Measurements from ENCODE around the gene RAD1. TPM values are rescaled to one million over a fixed set of nuclear protein-coding genes. Genes with fewer than 3 reads are reported as not detected.

RAD1 gene
- total RNA-seq, 1 donor from 2014 or later = 45.7 TPM

- Mint-ChIP-seq H3K27ac (no peak overlapping the region), H3K27me3 (ENCODE audit: insufficient read depth) (no peaks in the 10 kb centered on the region), H3K4me3 (no peak overlapping the region), H3K36me3 (ENCODE audit: low read depth) (peaks cover 5% of the 10 kb centered on the region), H3K4me1 (ENCODE audit: low read depth) (no peaks in the 10 kb centered on the region), H3K9me3 (no peaks in the 10 kb centered on the region)
- intact Hi-C loops (cut with micrococcal nuclease) = no loop called here
- DNase-seq (ENCODE audit: low spot score) = no peak
Observed at GRCh38 chr5:34903260-34903659, 12.0 kb downstream of the RAD1 start.

GRCh38 chr5:34900652-34901051, 14.7 kb downstream of the RAD1 start:
- Mint-ChIP-seq H3K36me3 (ENCODE audit: low read depth) (peaks cover 5% of the 10 kb centered on the region), H3K4me3 (no peak overlapping the region), H3K27me3 (ENCODE audit: insufficient read depth) (no peaks in the 10 kb centered on the region), H3K4me1 (ENCODE audit: low read depth) (no peaks in the 10 kb centered on the region), H3K27ac (no peak overlapping the region), H3K9me3 (no peaks in the 10 kb centered on the region)
- intact Hi-C loops (cut with micrococcal nuclease) = no loop called here
- DNase-seq (ENCODE audit: low spot score) = no peak

- Mint-ChIP-seq H3K27ac (no peak overlapping the region), H3K36me3 (ENCODE audit: low read depth) (peaks cover 2% of the 10 kb centered on the region), H3K9me3 (no peaks in the 10 kb centered on the region), H3K4me1 (ENCODE audit: low read depth) (no peaks in the 10 kb centered on the region), H3K27me3 (ENCODE audit: insufficient read depth) (no peaks in the 10 kb centered on the region), H3K4me3 (no peak overlapping the region)
- no peak for DNase-seq (ENCODE audit: low spot score)
- intact Hi-C loops (cut with micrococcal nuclease) = no loop called here
Observed at GRCh38 chr5:34899066-34899465, 16.2 kb downstream of the RAD1 start.

GRCh38 chr5:34898258-34898895, 16.9 kb downstream of the RAD1 start:
- no peak overlapping the region for H3K27ac Mint-ChIP-seq
- H3K4me3 Mint-ChIP-seq = no peak overlapping the region
- H3K36me3 Mint-ChIP-seq (ENCODE audit: low read depth) = peaks cover 2% of the 10 kb centered on the region
- intact Hi-C loops (cut with micrococcal nuclease) = loop anchor here (1.0 kb wide), 3 partner anchors 375 to 424 kb away; no protein-coding TSS in a partner anchor
- no peaks in the 10 kb centered on the region for H3K4me1 Mint-ChIP-seq (ENCODE audit: low read depth)
- peak; percentile 27 for DNase-seq (ENCODE audit: low spot score)
- no peaks in the 10 kb centered on the region for H3K9me3 Mint-ChIP-seq
- H3K27me3 Mint-ChIP-seq (ENCODE audit: insufficient read depth) = no peaks in the 10 kb centered on the region

GRCh38 chr5:34897646-34898045, 17.7 kb downstream of the RAD1 start:
- H3K4me3 Mint-ChIP-seq = no peak overlapping the region
- H3K9me3 Mint-ChIP-seq = no peaks in the 10 kb centered on the region
- H3K27ac Mint-ChIP-seq = no peak overlapping the region
- H3K36me3 Mint-ChIP-seq (ENCODE audit: low read depth) = no peaks in the 10 kb centered on the region
- no peaks in the 10 kb centered on the region for H3K27me3 Mint-ChIP-seq (ENCODE audit: insufficient read depth)
- intact Hi-C loops (cut with micrococcal nuclease) = loop anchor here (1.0 kb wide), 3 partner anchors 374 to 423 kb away; no protein-coding TSS in a partner anchor
- DNase-seq (ENCODE audit: low spot score) = no peak
- no peaks in the 10 kb centered on the region for H3K4me1 Mint-ChIP-seq (ENCODE audit: low read depth)

GRCh38 chr5:34895641-34896419, 19.5 kb downstream of the RAD1 start:
- no peak for DNase-seq (ENCODE audit: low spot score)
- Mint-ChIP-seq H3K36me3 (ENCODE audit: low read depth) (no peaks in the 10 kb centered on the region), H3K9me3 (no peaks in the 10 kb centered on the region), H3K4me1 (ENCODE audit: low read depth) (no peaks in the 10 kb centered on the region), H3K27ac (no peak overlapping the region), H3K27me3 (ENCODE audit: insufficient read depth) (no peaks in the 10 kb centered on the region), H3K4me3 (no peak overlapping the region)
- intact Hi-C loops (cut with micrococcal nuclease) = no loop called here

GRCh38 chr5:34894716-34895115, 20.6 kb downstream of the RAD1 start:
- H3K27me3 Mint-ChIP-seq (ENCODE audit: insufficient read depth) = no peaks in the 10 kb centered on the region
- H3K4me3 Mint-ChIP-seq = no peak overlapping the region
- no peaks in the 10 kb centered on the region for H3K4me1 Mint-ChIP-seq (ENCODE audit: low read depth)
- intact Hi-C loops (cut with micrococcal nuclease) = no loop called here
- DNase-seq (ENCODE audit: low spot score) = no peak
- no peaks in the 10 kb centered on the region for H3K9me3 Mint-ChIP-seq
- no peaks in the 10 kb centered on the region for H3K36me3 Mint-ChIP-seq (ENCODE audit: low read depth)
- H3K27ac Mint-ChIP-seq = no peak overlapping the region

GRCh38 chr5:34892414-34892813, 22.9 kb downstream of the RAD1 start:
- H3K9me3 Mint-ChIP-seq = no peaks in the 10 kb centered on the region
- intact Hi-C loops (cut with micrococcal nuclease) = no loop called here
- H3K4me3 Mint-ChIP-seq = no peak overlapping the region
- H3K27me3 Mint-ChIP-seq (ENCODE audit: insufficient read depth) = no peaks in the 10 kb centered on the region
- DNase-seq (ENCODE audit: low spot score) = no peak
- no peaks in the 10 kb centered on the region for H3K4me1 Mint-ChIP-seq (ENCODE audit: low read depth)
- no peak overlapping the region for H3K27ac Mint-ChIP-seq
- H3K36me3 Mint-ChIP-seq (ENCODE audit: low read depth) = no peaks in the 10 kb centered on the region

GRCh38 chr5:34891981-34892380, 23.3 kb downstream of the RAD1 start:
- H3K4me1 Mint-ChIP-seq (ENCODE audit: low read depth) = no peaks in the 10 kb centered on the region
- no peaks in the 10 kb centered on the region for H3K9me3 Mint-ChIP-seq
- H3K4me3 Mint-ChIP-seq = no peak overlapping the region
- no peaks in the 10 kb centered on the region for H3K36me3 Mint-ChIP-seq (ENCODE audit: low read depth)
- no peak overlapping the region for H3K27ac Mint-ChIP-seq
- intact Hi-C loops (cut with micrococcal nuclease) = no loop called here
- DNase-seq (ENCODE audit: low spot score) = no peak
- no peaks in the 10 kb centered on the region for H3K27me3 Mint-ChIP-seq (ENCODE audit: insufficient read depth)

- no peak for DNase-seq (ENCODE audit: low spot score)
- H3K27me3 Mint-ChIP-seq (ENCODE audit: insufficient read depth) = peaks cover 6% of the 10 kb centered on the region
- no peaks in the 10 kb centered on the region for H3K9me3 Mint-ChIP-seq
- no peak overlapping the region for H3K27ac Mint-ChIP-seq
- intact Hi-C loops (cut with micrococcal nuclease) = no loop called here
- no peaks in the 10 kb centered on the region for H3K36me3 Mint-ChIP-seq (ENCODE audit: low read depth)
- H3K4me1 Mint-ChIP-seq (ENCODE audit: low read depth) = no peaks in the 10 kb centered on the region
- H3K4me3 Mint-ChIP-seq = no peak overlapping the region
Observed at GRCh38 chr5:34889394-34889793, 25.9 kb downstream of the RAD1 start.

- H3K27ac Mint-ChIP-seq = no peak overlapping the region
- H3K36me3 Mint-ChIP-seq (ENCODE audit: low read depth) = no peaks in the 10 kb centered on the region
- DNase-seq (ENCODE audit: low spot score) = no peak
- peaks cover 8% of the 10 kb centered on the region for H3K27me3 Mint-ChIP-seq (ENCODE audit: insufficient read depth)
- H3K4me3 Mint-ChIP-seq = no peak overlapping the region
- no peaks in the 10 kb centered on the region for H3K4me1 Mint-ChIP-seq (ENCODE audit: low read depth)
- H3K9me3 Mint-ChIP-seq = no peaks in the 10 kb centered on the region
- intact Hi-C loops (cut with micrococcal nuclease) = no loop called here
Observed at GRCh38 chr5:34886392-34887119, 28.7 kb downstream of the RAD1 start.

GRCh38 chr5:34881246-34881645, 34.1 kb downstream of the RAD1 start:
- H3K27ac Mint-ChIP-seq = no peak overlapping the region

GRCh38 chr5:34876275-34876674, 39.0 kb downstream of the RAD1 start:
- Mint-ChIP-seq H3K9me3 (peaks cover 6% of the 10 kb centered on the region), H3K27me3 (ENCODE audit: insufficient read depth) (peaks cover 4% of the 10 kb centered on the region), H3K4me1 (ENCODE audit: low read depth) (no peaks in the 10 kb centered on the region), H3K27ac (no peak overlapping the region), H3K4me3 (no peak overlapping the region), H3K36me3 (ENCODE audit: low read depth) (no peaks in the 10 kb centered on the region)
- intact Hi-C loops (cut with micrococcal nuclease) = no loop called here
- DNase-seq (ENCODE audit: low spot score) = no peak

More at GRCh38 chr5:34881246-34881645, 34.1 kb downstream of the RAD1 start:
- Mint-ChIP-seq H3K4me1 (ENCODE audit: low read depth) (no peaks in the 10 kb centered on the region), H3K4me3 (no peak overlapping the region), H3K36me3 (ENCODE audit: low read depth) (no peaks in the 10 kb centered on the region), H3K27me3 (ENCODE audit: insufficient read depth) (peaks cover 12% of the 10 kb centered on the region), H3K9me3 (peaks cover 3% of the 10 kb centered on the region)
- DNase-seq (ENCODE audit: low spot score) = no peak
- intact Hi-C loops (cut with micrococcal nuclease) = no loop called here

Data from activated T-helper 1 cell treated with anti-CD3 and anti-CD28 coated beads, Interleukin-12 subunit alpha, Interleukin-12 subunit beta, Interleukin-2, Interleukin-4 antibody, amounts not matched to agents 30 ng/mL and 10 ng/mL and 1 ng/mL, durations not matched to agents 14 hours and 24 hours and 36 hours (primary cell).